HepG2 (cell line): ENCODE data around the gene ZNRD2. TPM values are rescaled to one million over a fixed set of nuclear protein-coding genes. Genes with fewer than 3 reads are reported as not detected.

ENCODE experiments used
- JUND ChIP-seq: sonication (generic); formaldehyde crosslinking; IDR thresholded peaks from 2 replicates; pipeline ENCODE4 v1.8.0; 2022; ENCODE audit warnings: mild to moderate bottlenecking, missing genetic modification reagents
- MXD4 ChIP-seq: IDR thresholded peaks from 2 replicates; pipeline ENCODE4 v1.6.1; 2016; ENCODE audit warnings: mild to moderate bottlenecking, missing biosample characterization, missing genetic modification reagents
- NFATC3 ChIP-seq: sonication (generic); formaldehyde crosslinking; IDR thresholded peaks from 2 replicates; pipeline ENCODE4 v1.5.1; 2020; ENCODE audit warnings: mild to moderate bottlenecking, missing genetic modification reagents
- SAFB2 ChIP-seq: sonication (generic); formaldehyde crosslinking; IDR thresholded peaks from 2 replicates; pipeline ENCODE4 v1.5.1; 2020; ENCODE audit warnings: missing genetic modification reagents, low read depth, mild to moderate bottlenecking, borderline replicate concordance
- SMAD1 ChIP-seq: sonication (generic); formaldehyde crosslinking; IDR thresholded peaks from 2 replicates; pipeline ENCODE4 v1.4.0; 2020; ENCODE audit warnings: missing genetic modification reagents, low read depth, mild to moderate bottlenecking, borderline replicate concordance
- USF2 ChIP-seq, 2 experiments: sonication (generic) in 1 of 2; formaldehyde crosslinking in 1 of 2; IDR thresholded peaks; 2 replicates each; pipeline versions ENCODE4 v1.5.1 to v1.6.1; 2011 to 2020; ENCODE audit warnings: borderline replicate concordance in 1 of 2, low read depth in 1 of 2, low read length in 1 of 2, mild to moderate bottlenecking in 1 of 2, missing genetic modification reagents in 1 of 2, moderate library complexity in 1 of 2
- ZBTB26 ChIP-seq: IDR thresholded peaks from 2 replicates; pipeline ENCODE4 v1.6.1; 2016; ENCODE audit warnings: missing compliant biosample characterization, missing genetic modification reagents, borderline replicate concordance
- ZBTB40 ChIP-seq, 2 experiments: fragments of 450-650 bp in 1 of 2; sonication (generic) in 1 of 2; formaldehyde crosslinking in 1 of 2; IDR thresholded peaks; 2 replicates each; pipeline versions ENCODE4 v1.6.1 to v1.8.0; 2016 to 2022; ENCODE audit warnings: antibody characterized with exemption in 1 of 2, mild to moderate bottlenecking in 1 of 2, missing genetic modification reagents in 1 of 2
- ZNF354B ChIP-seq: sonication (generic); formaldehyde crosslinking; IDR thresholded peaks from 2 replicates; pipeline ENCODE4 v1.8.0; 2022; ENCODE audit warnings: mild to moderate bottlenecking, missing genetic modification reagents
- ZNF614 ChIP-seq: IDR thresholded peaks from 2 replicates; pipeline ENCODE4 v1.6.1; 2018; ENCODE audit warnings: missing biosample characterization, missing genetic modification reagents, inconsistent platforms, borderline replicate concordance
- ZNF724P ChIP-seq: sonication (generic); formaldehyde crosslinking; IDR thresholded peaks from 2 replicates; pipeline ENCODE4 v1.8.0; 2022; ENCODE audit warnings: missing genetic modification reagents, borderline replicate concordance
- ZNF784 ChIP-seq: sonication (generic); formaldehyde crosslinking; IDR thresholded peaks from 2 replicates; pipeline ENCODE4 v1.5.1; 2020; ENCODE audit warnings: missing genetic modification reagents, mild to moderate bottlenecking, borderline replicate concordance
- ZNF839 ChIP-seq: sonication (generic); formaldehyde crosslinking; IDR thresholded peaks from 2 replicates; pipeline ENCODE4 v1.4.0; 2020; ENCODE audit warnings: missing genetic modification reagents, mild to moderate bottlenecking, borderline replicate concordance
- polyA plus RNA-seq, 8 experiments: library from polyadenylated mRNA; depleted of rRNA in 3 of 8; stranded (reverse) in 7 of 8; unstranded in 1 of 8; fragments of >200 nt; fragmentation: Illumina TruSeq in 4 of 8; extraction: Trizol in 4 of 8; gene quantifications; 2 replicates each; pipeline versions ENCODE4 v1.2.1 to v1.2.3, GENCODE V29; 2011 to 2016; ENCODE audit warnings: low read depth in 4 of 8, missing spikeins in 1 of 8, mixed read lengths in 1 of 8; ENCODE audit not compliant: insufficient read depth in 1 of 8
- total RNA-seq, 5 experiments: library from RNA; depleted of rRNA; stranded (reverse); fragments of >200 nt; fragmentation: Illumina TruSeq; extraction: Trizol; gene quantifications; 2 replicates each; pipeline ENCODE4 v1.2.3, GENCODE V29; 2016; ENCODE audit warnings: low read depth in 1 of 5

The ZNRD2 gene
- total and polyA plus RNA-seq, 2 of the 13 experiments (the other 11 are each of a cell fraction or from before 2014, with no cell fraction given): 29.2 to 34.0 TPM

GRCh38 chr11:65524741-65525545, 45.3 kb upstream of the ZNRD2 start, which contains the start of gene SCYL1 (continued):
- 0 out of 2 replicates have a peak, but pooled peaks have one; percentile 49 for TF ChIP-seq SAFB2 (CRISPR knock-in tag)
- TF ChIP-seq ZNF839 (CRISPR knock-in tag): no peak
- TF ChIP-seq ZNF724P: no peak
- no peak for TF ChIP-seq ZNF614 (CRISPR knock-in tag)
- 0 out of 2 replicates have a peak, but pooled peaks have one; percentile 49 for TF ChIP-seq USF2 (IDR thresholded peaks at IDR 0.05; ENCODE audit: low read depth, low read length)
- TF ChIP-seq USF2 (CRISPR knock-in tag; IDR thresholded peaks at IDR 0.05; ENCODE audit: borderline replicate concordance): peak; percentile 80; the same call in 1 of the 2 replicates
- no peak; the same call in 1 of the 2 replicates for TF ChIP-seq SMAD1 (CRISPR knock-in tag)
- 0 out of 2 replicates have a peak, but pooled peaks have one; percentile 18 for TF ChIP-seq ZBTB26 (CRISPR knock-in tag)
- TF ChIP-seq JUND (CRISPR knock-in tag): peak; percentile 18; the same call in 1 of the 2 replicates
- peak; percentile 65; the same call in 1 of the 2 replicates for TF ChIP-seq MXD4
- TF ChIP-seq ZNF354B (CRISPR knock-in tag): no peak
- TF ChIP-seq ZBTB40 (IDR thresholded peaks at IDR 0.05): no peak
- TF ChIP-seq ZBTB40 (CRISPR knock-in tag; IDR thresholded peaks at IDR 0.05): peak; percentile 44; the same call in 1 of the 2 replicates
- TF ChIP-seq ZNF784 (CRISPR knock-in tag): peak; percentile 74
- no peak for TF ChIP-seq NFATC3 (CRISPR knock-in tag)
